Stimulated activated CD4-positive, alpha-beta T cell treated with anti-CD3 and anti-CD28 coated beads, Interleukin-15, amount 100 ng/mL, for 1 hour (primary cell): ENCODE measurements around the gene FBRSL1.

Experiments used
- DNase-seq, 2 donors: peaks; one replicate each; pipeline ENCODE4 v3.0.0-alpha.2; 2020; ENCODE audit warnings: low read depth in 1 of 2, low spot score in 1 of 2

FBRSL1 gene

GRCh38 chr12:132483208-132483607 lies 6.7 kb upstream of the FBRSL1 start:
- DNase-seq, result no peak

GRCh38 chr12:132483612-132484011 lies 6.3 kb upstream of the FBRSL1 start:
- DNase-seq, result no peak

GRCh38 chr12:132484183-132484890 lies 5.6 kb upstream of the FBRSL1 start:
- no peak for DNase-seq

GRCh38 chr12:132484891-132485441 lies 5.0 kb upstream of the FBRSL1 start:
- no peak for DNase-seq

- DNase-seq, result no peak
Measured at GRCh38 chr12:132485619-132486018, 4.3 kb upstream of the FBRSL1 start.

- DNase-seq, result no peak
Measured at GRCh38 chr12:132486168-132486567, 3.8 kb upstream of the FBRSL1 start.

- DNase-seq, result no peak
Measured at GRCh38 chr12:132486576-132486975, 3.4 kb upstream of the FBRSL1 start.

- no peak for DNase-seq
Measured at GRCh38 chr12:132487311-132487741, 2.6 kb upstream of the FBRSL1 start.

- no peak for DNase-seq
Measured at GRCh38 chr12:132488127-132489077, 1.5 kb upstream of the FBRSL1 start.

GRCh38 chr12:132489078-132489601 lies 811 bp upstream of the FBRSL1 start:
- peak; percentile 29 to 36 for DNase-seq

- no peak for DNase-seq
Measured at GRCh38 chr12:132490422-132491137, 629 bp downstream of the FBRSL1 start.

GRCh38 chr12:132491138-132491663 lies 1.2 kb downstream of the FBRSL1 start:
- no peak for DNase-seq

- no peak for DNase-seq
Measured at GRCh38 chr12:132491761-132492378, 1.9 kb downstream of the FBRSL1 start.

- DNase-seq, result no peak
Measured at GRCh38 chr12:132492522-132492921, 2.6 kb downstream of the FBRSL1 start.

GRCh38 chr12:132492951-132493350 lies 3.0 kb downstream of the FBRSL1 start:
- DNase-seq, result no peak

- no peak for DNase-seq
Measured at GRCh38 chr12:132493482-132494178, 3.7 kb downstream of the FBRSL1 start.

GRCh38 chr12:132494294-132495164 lies 4.6 kb downstream of the FBRSL1 start:
- DNase-seq, result no peak

- no peak for DNase-seq
Measured at GRCh38 chr12:132495165-132495544, 5.2 kb downstream of the FBRSL1 start.
